Subcutaneous abdominal adipose tissue (tissue), 5 donors: ENCODE measurements around the gene GPC4.

Experiments used
- H3K27ac ChIP-seq: one replicate; pipeline ENCODE4 v1.7.0; 2013; ENCODE audit warnings: low read depth, mild to moderate bottlenecking, inconsistent platforms, low read length, moderate library complexity
- H3K27me3 ChIP-seq, 5 donors: one replicate each; pipeline ENCODE4 v1.7.0; 2013; ENCODE audit warnings: low read length in 5 of 5, inconsistent platforms in 1 of 5; ENCODE audit not compliant: control insufficient read depth in 5 of 5, insufficient read depth in 4 of 5
- H3K36me3 ChIP-seq, 5 donors: one replicate each; pipeline ENCODE4 v1.7.0; 2013; ENCODE audit warnings: low read length in 5 of 5; ENCODE audit not compliant: control insufficient read depth in 5 of 5, insufficient read depth in 5 of 5
- H3K4me1 ChIP-seq, 5 donors: one replicate each; pipeline ENCODE4 v1.7.0; 2013; ENCODE audit warnings: low read length in 5 of 5, mild to moderate bottlenecking in 3 of 5, moderate library complexity in 1 of 5; ENCODE audit not compliant: control insufficient read depth in 5 of 5, insufficient read depth in 5 of 5
- H3K4me3 ChIP-seq, 5 donors: one replicate each; pipeline ENCODE4 v1.7.0; 2013; ENCODE audit warnings: low read length in 5 of 5, low read depth in 1 of 5
- H3K9ac ChIP-seq, 5 donors: one replicate each; pipeline ENCODE4 v1.7.0; 2013; ENCODE audit warnings: low read length in 5 of 5, mild to moderate bottlenecking in 4 of 5, moderate library complexity in 3 of 5
- H3K9me3 ChIP-seq, 5 donors: one replicate each; pipeline ENCODE4 v1.7.0; 2013; ENCODE audit warnings: low read length in 5 of 5; ENCODE audit not compliant: control insufficient read depth in 5 of 5
- donor health status: healthy.
- donor health status: healthy.
- donor health status: healthy.
- donor health status: healthy.
- donor health status: healthy.

GPC4 gene

DNA sequence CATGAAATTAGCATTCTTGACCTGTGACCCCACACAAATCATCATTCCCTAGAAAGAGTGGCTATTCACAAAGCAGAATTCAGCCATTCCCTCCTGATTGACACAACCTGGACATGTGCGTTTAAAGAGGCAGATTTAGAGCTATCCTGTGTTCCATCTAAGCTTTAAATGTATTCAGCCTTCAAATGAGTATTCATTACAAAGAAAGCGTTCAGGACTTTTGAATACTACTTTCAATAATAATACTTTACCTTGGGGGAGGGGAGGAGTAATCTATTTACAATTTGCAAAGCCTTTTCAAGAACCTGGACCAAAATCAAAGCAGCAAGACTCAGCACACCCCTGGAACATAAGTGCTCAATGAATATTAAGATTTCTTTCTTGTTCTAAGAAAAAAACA lies 22.5 kb upstream of the GPC4 start:
- H3K27me3 ChIP-seq, result peaks cover 13 to 26% (median 17%) of the 10 kb centered on the region in 5 donors
- no peak overlapping the region for H3K9ac ChIP-seq
- H3K9me3 ChIP-seq, result no peaks in the 10 kb centered on the region
- no peaks in the 10 kb centered on the region for H3K4me1 ChIP-seq
- no peaks in the 10 kb centered on the region for H3K36me3 ChIP-seq
- H3K27ac ChIP-seq, result no peak overlapping the region
- H3K4me3 ChIP-seq, result no peak overlapping the region

DNA sequence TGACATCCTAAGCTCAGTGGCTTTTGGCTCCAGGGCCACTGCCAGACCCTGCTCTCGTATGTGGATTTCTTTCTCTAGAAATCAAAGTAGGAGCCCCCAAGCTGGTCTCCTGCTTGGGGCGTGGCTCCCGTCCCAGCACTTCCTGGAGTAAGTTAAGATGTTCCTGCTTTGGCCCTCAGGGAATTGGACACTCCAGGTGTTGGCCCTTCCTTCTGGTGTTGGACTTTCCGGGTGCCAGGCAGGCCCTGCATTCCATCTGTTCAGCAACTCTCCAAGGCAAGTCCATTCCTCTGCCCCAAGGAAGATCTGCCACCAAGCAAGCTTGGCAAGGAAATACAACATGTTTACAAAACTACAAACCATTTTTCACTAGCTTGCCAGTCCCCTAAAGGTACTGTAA lies 22.1 kb upstream of the GPC4 start:
- H3K36me3 ChIP-seq, result no peaks in the 10 kb centered on the region
- H3K4me1 ChIP-seq, result no peaks in the 10 kb centered on the region
- H3K4me3 ChIP-seq, result no peak overlapping the region
- H3K9me3 ChIP-seq, result no peaks in the 10 kb centered on the region
- no peak overlapping the region for H3K9ac ChIP-seq
- peaks cover 16 to 26% (median 17%) of the 10 kb centered on the region in 5 donors for H3K27me3 ChIP-seq
- H3K27ac ChIP-seq, result no peak overlapping the region

DNA sequence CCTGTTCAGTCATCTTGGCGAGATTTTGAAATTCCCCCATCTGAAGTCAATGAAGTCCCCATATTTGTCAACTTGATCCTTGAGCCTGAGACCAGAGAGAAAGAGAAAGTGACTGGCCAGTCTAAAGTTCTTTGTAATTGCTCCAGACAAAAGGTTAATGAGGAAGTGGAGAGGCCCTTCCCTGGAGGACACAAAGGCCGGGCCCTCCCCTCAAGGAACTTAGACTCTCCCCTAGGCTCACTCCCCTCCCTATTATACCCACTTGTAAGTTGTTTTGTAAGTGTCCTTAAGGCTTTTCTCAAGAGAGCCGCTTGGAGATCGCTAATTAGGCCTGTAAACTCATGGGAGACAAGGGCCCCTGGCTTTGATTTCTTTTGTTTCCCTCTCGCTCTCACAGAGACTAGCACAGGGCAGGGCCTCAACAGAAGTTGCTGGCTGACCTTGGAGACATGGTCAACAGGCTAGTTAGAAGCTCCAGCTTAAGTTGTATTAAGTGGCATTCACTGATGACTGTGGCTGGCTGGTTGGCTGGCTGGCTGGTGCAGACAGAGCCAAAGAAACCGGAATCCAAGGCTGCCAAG lies 20.3 kb upstream of the GPC4 start:
- Histone ChIP-seq H3K9ac (no peak overlapping the region), H3K36me3 (no peaks in the 10 kb centered on the region), H3K27ac (no peak overlapping the region), H3K4me1 (no peaks in the 10 kb centered on the region), H3K27me3 (peaks cover 7 to 19% (median 12%) of the 10 kb centered on the region in 5 donors), H3K4me3 (no peak overlapping the region), H3K9me3 (no peaks in the 10 kb centered on the region)

DNA sequence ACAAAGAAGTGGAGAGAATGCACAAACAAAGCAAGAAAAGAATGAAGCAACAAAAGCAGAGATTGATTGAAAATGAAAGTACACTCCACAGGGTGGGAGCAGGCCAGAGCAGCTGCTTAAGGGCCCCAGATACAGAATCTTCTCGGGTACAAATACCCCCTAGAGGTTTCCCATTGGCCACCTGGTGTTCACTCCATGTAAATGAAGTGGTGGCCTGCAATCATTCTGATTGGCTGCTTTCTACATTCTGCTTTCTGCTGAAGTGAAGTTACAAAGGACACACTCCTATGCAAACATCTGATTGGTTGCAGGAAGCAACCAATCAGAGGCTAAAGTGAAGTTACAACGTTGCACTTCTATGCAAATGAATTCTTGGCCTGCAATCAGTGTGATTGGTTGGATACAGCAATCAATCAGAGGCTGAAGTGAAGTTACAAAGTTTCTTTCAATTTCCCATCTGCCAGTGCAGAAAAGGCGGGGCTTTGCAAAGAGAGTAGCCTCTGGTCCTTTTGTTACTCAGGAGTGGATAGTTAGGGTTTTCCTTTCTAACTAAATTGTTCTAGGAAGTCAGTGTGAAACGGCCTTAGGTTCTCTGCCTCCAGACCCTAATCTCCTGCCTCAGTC lies 19.0 kb upstream of the GPC4 start:
- Histone ChIP-seq H3K27ac (no peak overlapping the region), H3K27me3 (peaks cover 0 to 16% (median 8%) of the 10 kb centered on the region in 5 donors), H3K9ac (no peak overlapping the region), H3K36me3 (no peaks in the 10 kb centered on the region), H3K4me1 (no peaks in the 10 kb centered on the region), H3K4me3 (no peak overlapping the region), H3K9me3 (no peaks in the 10 kb centered on the region)

DNA sequence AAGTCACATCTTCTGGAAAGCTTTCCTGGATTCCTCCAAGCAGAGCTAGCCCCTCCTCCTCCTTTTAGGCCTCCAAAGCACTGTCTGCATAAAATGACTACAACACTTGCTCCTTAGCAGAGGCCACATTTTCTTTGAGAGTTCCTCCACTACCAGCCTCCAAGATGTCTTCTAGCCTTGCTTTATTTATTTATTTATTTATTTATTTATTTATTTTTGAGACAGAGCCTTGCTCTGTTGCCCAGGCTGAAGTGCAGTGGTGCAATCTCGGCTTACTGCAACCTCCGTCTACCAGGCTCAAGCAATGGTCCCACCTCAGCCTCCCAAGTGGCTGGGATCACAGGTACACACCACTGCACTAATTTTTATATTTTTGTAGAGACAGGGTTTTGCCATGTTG lies 4.6 kb upstream of the GPC4 start:
- Histone ChIP-seq H3K4me1 (peaks cover 0 to 12% (median 6%) of the 10 kb centered on the region in 5 donors), H3K9ac (no peak overlapping the region)

DNA sequence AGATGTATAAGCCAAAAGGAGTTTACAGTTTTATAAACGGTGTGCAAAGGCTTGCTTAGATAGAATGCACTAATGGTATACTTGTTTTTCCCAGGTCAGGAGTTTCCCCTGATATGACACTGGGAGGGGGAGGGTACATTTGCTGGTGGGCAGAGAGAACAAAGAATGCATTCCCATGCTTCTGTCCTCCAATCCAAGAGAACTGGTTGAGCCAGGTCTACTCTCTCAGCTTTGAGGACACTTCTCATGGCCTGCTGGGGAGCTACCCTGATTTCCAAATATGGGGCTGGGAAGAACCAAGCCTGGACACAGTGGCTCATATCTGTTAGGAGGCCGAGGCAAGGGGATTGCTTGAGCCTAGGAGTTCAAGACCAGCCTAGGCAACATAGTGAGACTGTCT lies 3.3 kb upstream of the GPC4 start:
- no peak overlapping the region for H3K27ac ChIP-seq
- H3K9me3 ChIP-seq, result no peaks in the 10 kb centered on the region
- no peaks in the 10 kb centered on the region for H3K36me3 ChIP-seq
- H3K4me3 ChIP-seq, result no peak overlapping the region
- H3K9ac ChIP-seq, result no peak overlapping the region
- peaks cover 3 to 28% (median 16%) of the 10 kb centered on the region in 5 donors for H3K27me3 ChIP-seq
- H3K4me1 ChIP-seq, result peaks cover 0 to 19% (median 11%) of the 10 kb centered on the region in 5 donors

More for the DNA sequence above, 4.6 kb upstream of the GPC4 start:
- H3K36me3 ChIP-seq, result no peaks in the 10 kb centered on the region
- H3K4me3 ChIP-seq, result no peak overlapping the region
- H3K27ac ChIP-seq, result no peak overlapping the region
- peaks cover 3 to 28% (median 15%) of the 10 kb centered on the region in 5 donors for H3K27me3 ChIP-seq
- H3K9me3 ChIP-seq, result no peaks in the 10 kb centered on the region

DNA sequence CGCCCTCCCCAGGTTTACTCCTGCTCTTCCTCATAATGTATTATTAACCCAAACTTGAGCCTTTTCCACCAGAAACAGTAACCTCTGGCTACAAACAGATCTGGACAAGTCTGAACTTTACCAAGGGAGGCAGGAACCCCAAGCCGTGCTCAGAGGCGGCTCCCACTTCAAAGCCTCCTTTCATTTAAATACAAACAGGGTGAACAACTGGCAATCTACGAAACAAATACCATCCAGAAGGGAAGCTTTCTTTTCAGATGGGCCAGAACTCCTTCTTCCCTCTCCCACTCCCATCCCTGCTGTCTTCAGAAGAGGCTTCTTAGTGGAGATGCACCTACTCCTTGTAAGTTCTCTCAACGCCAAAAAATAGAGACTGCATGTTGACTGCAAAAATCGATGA lies 2.1 kb upstream of the GPC4 start:
- Histone ChIP-seq H3K27ac (no peak overlapping the region), H3K9ac (no peak overlapping the region), H3K27me3 (peaks cover 3 to 25% (median 21%) of the 10 kb centered on the region in 5 donors), H3K36me3 (no peaks in the 10 kb centered on the region), H3K9me3 (no peaks in the 10 kb centered on the region), H3K4me1 (peaks cover 0 to 21% (median 11%) of the 10 kb centered on the region in 5 donors), H3K4me3 (no peak overlapping the region)

DNA sequence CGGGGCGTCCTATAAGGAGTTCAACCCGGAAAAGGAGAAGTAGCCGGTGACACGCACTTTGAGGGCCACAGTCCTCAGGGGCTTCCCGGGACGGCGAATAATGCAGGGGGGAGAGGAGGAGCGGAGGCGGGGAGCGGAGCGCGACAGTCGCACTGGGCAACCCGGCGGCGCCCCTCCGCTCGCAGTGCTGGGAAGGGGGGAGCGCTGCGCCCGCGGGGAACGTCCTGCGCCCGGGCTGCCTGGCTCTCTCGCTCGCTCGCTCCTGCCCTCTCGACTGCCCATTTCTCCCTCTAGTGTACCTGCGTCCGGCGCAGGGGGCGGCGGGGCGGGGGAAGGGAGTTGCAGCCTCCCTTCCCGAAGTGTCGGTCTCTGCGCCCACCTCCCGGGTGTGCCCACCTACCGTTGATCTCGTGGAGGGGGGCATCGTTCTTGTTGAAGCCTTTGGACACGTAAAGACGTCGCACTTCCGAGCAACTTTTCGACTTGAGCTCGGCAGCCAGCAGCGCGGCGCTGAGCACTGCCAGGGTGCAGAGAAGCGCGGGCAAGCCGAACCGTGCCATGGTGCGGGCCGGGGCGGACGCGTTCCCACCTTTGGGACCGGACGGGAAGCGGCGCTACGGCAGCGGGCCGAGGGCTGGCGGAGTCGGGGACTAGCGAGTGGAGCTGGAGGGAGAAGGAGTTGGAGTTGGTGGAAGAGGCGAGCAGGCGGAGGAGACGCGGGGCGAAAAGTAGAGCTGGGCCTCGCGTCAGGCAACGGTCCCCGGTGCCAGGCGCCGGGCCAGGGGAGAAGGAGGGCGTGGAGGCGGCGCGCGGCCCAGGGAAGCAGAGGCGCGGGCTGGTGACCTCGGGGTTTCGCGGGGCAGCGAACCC lies 648 bp downstream of the GPC4 start:
- Histone ChIP-seq H3K4me3 (peak overlapping the region; percentile 55 to 74 (median 63)), H3K27me3 (peaks cover 3 to 25% (median 20%) of the 10 kb centered on the region in 5 donors), H3K9me3 (no peaks in the 10 kb centered on the region), H3K9ac (peak overlapping the region in 1 of 5 donors; percentile 52), H3K27ac (no peak overlapping the region), H3K4me1 (peaks cover 0 to 21% (median 11%) of the 10 kb centered on the region in 5 donors), H3K36me3 (no peaks in the 10 kb centered on the region)

DNA sequence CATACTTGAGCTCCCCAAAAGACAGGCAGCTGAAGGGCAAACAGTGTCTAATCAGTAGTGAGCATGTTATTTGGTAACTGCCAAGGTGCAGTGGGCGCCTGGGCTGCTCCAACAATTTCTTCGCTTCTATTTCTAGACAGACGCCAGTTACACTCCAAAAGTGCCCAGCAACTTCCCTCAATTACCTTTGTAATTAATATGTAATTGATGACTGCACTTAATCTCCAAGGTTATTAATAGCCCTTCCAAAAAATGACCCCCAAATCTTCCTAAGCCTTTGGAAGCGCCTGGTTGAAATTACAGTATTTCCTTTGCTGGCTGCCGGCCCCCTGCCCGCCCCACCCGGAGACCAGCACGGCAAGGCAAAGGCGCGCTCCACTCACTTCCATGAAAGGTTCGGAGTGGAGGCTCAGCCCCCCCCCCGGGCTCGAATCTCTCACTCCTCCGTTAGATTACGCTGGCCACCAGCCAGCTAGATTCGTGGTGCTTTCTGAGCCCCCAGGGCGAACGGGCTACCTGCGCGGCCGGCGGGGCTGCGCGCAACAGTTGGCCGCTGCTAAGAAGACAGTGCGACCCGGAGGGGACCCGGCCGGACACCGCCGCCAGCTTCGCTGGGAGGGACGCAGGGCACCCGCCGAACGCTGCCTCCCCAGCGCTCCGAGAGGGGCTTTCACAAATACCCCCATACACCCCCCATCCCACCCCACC lies 1.9 kb downstream of the GPC4 start:
- H3K27ac ChIP-seq, result no peak overlapping the region
- no peak overlapping the region for H3K9ac ChIP-seq
- no peaks in the 10 kb centered on the region for H3K36me3 ChIP-seq
- H3K9me3 ChIP-seq, result no peaks in the 10 kb centered on the region
- H3K4me1 ChIP-seq, result peaks cover 0 to 21% (median 11%) of the 10 kb centered on the region in 5 donors
- peaks cover 3 to 25% (median 18%) of the 10 kb centered on the region in 5 donors for H3K27me3 ChIP-seq
- H3K4me3 ChIP-seq, result peak overlapping the region in 4 of 5 donors; percentile 22 to 66 (median 62)
